ENCODE data around the gene DCUN1D2.
A peak's percentile ranks its signal among the peaks of the same experiment; 100 is the strongest.
"Not testable (repeated sequence)": the region's sequence is repeated elsewhere in the genome, so short reads cannot be mapped to it uniquely, and the experiment has no call there.

DCUN1D2 gene

GRCh38 chr13:113490496-113491417 is at the start of gene DCUN1D2:
Gene DCUN1D2, minus strand, starts transcription at chr13:113490711. Its CDS starts 42 bp downstream, at chr13:113490669.
- peak; percentile 76 for DNase-seq

GRCh38 chr13:113539822-113540221 is 49.3 kb upstream of the DCUN1D2 start:
- DNase-seq, result no peak

GRCh38 chr13:113539176-113539575 is 48.7 kb upstream of the DCUN1D2 start:
- no peak for DNase-seq

GRCh38 chr13:113538689-113539058 is 48.2 kb upstream of the DCUN1D2 start:
- no peak for DNase-seq

GRCh38 chr13:113537909-113538688 is 47.6 kb upstream of the DCUN1D2 start:
- DNase-seq, result no peak

- DNase-seq, result no peak
Observed at GRCh38 chr13:113537205-113537604, 46.7 kb upstream of the DCUN1D2 start.

- no peak for DNase-seq
Observed at GRCh38 chr13:113536461-113537110, 46.1 kb upstream of the DCUN1D2 start.

GRCh38 chr13:113535381-113535781 is 44.9 kb upstream of the DCUN1D2 start:
- no peak for DNase-seq

GRCh38 chr13:113534236-113534860 is 43.8 kb upstream of the DCUN1D2 start:
- no peak for DNase-seq

GRCh38 chr13:113533161-113533840 is 42.8 kb upstream of the DCUN1D2 start:
- DNase-seq, result no peak

- no peak for DNase-seq
Observed at GRCh38 chr13:113532156-113532806, 41.8 kb upstream of the DCUN1D2 start.

GRCh38 chr13:113531041-113531873 is 40.7 kb upstream of the DCUN1D2 start:
- DNase-seq, result no peak

- DNase-seq, result no peak
Observed at GRCh38 chr13:113528813-113529180, 38.3 kb upstream of the DCUN1D2 start.

- DNase-seq, result no peak
Observed at GRCh38 chr13:113528101-113528812, 37.7 kb upstream of the DCUN1D2 start.

GRCh38 chr13:113527272-113527958 is 36.9 kb upstream of the DCUN1D2 start:
- no peak for DNase-seq

- no peak for DNase-seq
Observed at GRCh38 chr13:113526466-113527220, 36.1 kb upstream of the DCUN1D2 start.

GRCh38 chr13:113522438-113522837 is 31.9 kb upstream of the DCUN1D2 start:
- DNase-seq, result not testable (repeated sequence)

GRCh38 chr13:113520571-113520970 is 30.1 kb upstream of the DCUN1D2 start:
- no peak for DNase-seq

- no peak for DNase-seq
Observed at GRCh38 chr13:113519556-113519955, 29.0 kb upstream of the DCUN1D2 start.

Measured in activated naive CD4-positive, alpha-beta T cell treated with Interleukin-2 at 50 U/mL for 16 hours (primary cell).